Panc1 (cell line): ENCODE measurements around the gene MAP3K2.

Experiments
- POLR2AphosphoS5 ChIP-seq: IDR thresholded peaks from 2 replicates; pipeline ENCODE4 v1.6.1; 2012; ENCODE audit warnings: mild to moderate bottlenecking, low read depth, low read length, moderate library complexity
- SIN3A ChIP-seq: IDR thresholded peaks from 2 replicates; pipeline ENCODE4 v1.6.1; 2012; ENCODE audit warnings: low read depth, mild to moderate bottlenecking, low read length, moderate library complexity, borderline replicate concordance; ENCODE audit not compliant: insufficient read depth
- TCF7L2 ChIP-seq: IDR thresholded peaks from 2 replicates; pipeline ENCODE4 v1.6.1; 2011; ENCODE audit warnings: mild to moderate bottlenecking, low read depth, low read length, inconsistent platforms
- TF ChIP-seq, protein P1 (sequence below): fragments of 450-650 bp; IDR thresholded peaks from 2 replicates; pipeline ENCODE4 v1.5.1; 2017; ENCODE audit warnings: mild to moderate bottlenecking
- TF ChIP-seq, protein P2 (sequence below), 2 experiments: IDR thresholded peaks; 2 replicates each; pipeline ENCODE4 v1.6.1; 2011 to 2012; ENCODE audit warnings: low read depth in 2 of 2, control low read depth in 1 of 2, low read length in 1 of 2, mild to moderate bottlenecking in 1 of 2, moderate library complexity in 1 of 2; ENCODE audit not compliant: insufficient read depth in 1 of 2

DNA sequence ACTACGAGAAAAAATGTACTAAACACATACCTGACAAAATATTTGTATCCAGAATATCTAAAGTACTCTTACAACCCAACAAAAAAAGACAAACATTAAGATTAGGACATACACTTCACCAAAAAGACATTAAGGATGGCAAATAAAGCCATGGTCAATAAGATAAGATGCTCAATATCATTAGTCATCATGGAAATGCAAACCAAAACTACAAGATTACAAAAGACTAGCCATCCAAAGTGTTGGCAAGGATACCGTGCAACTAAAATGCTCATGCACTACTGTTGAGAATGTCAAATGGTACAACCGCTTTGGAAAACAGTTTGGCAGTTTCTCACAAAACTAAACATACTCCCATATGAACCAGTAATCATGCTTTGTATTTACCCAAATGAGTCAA lies 29.7 kb downstream of the MAP3K2 start:
- TF ChIP-seq POLR2AphosphoS5 (no peak), SIN3A (no peak), TCF7L2 (no peak)
- TF ChIP-seq, protein P1, sequence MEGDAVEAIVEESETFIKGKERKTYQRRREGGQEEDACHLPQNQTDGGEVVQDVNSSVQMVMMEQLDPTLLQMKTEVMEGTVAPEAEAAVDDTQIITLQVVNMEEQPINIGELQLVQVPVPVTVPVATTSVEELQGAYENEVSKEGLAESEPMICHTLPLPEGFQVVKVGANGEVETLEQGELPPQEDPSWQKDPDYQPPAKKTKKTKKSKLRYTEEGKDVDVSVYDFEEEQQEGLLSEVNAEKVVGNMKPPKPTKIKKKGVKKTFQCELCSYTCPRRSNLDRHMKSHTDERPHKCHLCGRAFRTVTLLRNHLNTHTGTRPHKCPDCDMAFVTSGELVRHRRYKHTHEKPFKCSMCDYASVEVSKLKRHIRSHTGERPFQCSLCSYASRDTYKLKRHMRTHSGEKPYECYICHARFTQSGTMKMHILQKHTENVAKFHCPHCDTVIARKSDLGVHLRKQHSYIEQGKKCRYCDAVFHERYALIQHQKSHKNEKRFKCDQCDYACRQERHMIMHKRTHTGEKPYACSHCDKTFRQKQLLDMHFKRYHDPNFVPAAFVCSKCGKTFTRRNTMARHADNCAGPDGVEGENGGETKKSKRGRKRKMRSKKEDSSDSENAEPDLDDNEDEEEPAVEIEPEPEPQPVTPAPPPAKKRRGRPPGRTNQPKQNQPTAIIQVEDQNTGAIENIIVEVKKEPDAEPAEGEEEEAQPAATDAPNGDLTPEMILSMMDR: no peak
- TF ChIP-seq, protein P2, sequence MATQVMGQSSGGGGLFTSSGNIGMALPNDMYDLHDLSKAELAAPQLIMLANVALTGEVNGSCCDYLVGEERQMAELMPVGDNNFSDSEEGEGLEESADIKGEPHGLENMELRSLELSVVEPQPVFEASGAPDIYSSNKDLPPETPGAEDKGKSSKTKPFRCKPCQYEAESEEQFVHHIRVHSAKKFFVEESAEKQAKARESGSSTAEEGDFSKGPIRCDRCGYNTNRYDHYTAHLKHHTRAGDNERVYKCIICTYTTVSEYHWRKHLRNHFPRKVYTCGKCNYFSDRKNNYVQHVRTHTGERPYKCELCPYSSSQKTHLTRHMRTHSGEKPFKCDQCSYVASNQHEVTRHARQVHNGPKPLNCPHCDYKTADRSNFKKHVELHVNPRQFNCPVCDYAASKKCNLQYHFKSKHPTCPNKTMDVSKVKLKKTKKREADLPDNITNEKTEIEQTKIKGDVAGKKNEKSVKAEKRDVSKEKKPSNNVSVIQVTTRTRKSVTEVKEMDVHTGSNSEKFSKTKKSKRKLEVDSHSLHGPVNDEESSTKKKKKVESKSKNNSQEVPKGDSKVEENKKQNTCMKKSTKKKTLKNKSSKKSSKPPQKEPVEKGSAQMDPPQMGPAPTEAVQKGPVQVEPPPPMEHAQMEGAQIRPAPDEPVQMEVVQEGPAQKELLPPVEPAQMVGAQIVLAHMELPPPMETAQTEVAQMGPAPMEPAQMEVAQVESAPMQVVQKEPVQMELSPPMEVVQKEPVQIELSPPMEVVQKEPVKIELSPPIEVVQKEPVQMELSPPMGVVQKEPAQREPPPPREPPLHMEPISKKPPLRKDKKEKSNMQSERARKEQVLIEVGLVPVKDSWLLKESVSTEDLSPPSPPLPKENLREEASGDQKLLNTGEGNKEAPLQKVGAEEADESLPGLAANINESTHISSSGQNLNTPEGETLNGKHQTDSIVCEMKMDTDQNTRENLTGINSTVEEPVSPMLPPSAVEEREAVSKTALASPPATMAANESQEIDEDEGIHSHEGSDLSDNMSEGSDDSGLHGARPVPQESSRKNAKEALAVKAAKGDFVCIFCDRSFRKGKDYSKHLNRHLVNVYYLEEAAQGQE (IDR thresholded peaks at IDR 0.05; ENCODE audit: insufficient read depth in 1 of 2, low read depth in 2 of 2, low read length in 1 of 2): no peak
